Omental fat pad (tissue), 4 donors: ENCODE data around the gene SLC22A15. TPM values are rescaled to one million over a fixed set of nuclear protein-coding genes. Genes with fewer than 3 reads are reported as not detected.

Experiments used
- ATAC-seq: fragments of 150-250 bp; one replicate; pipeline ENCODE4 v1.9.1; 2016; ENCODE audit warnings: mild to moderate bottlenecking, moderate library complexity; ENCODE audit not compliant: low FRiP score
- DNase-seq: peaks from one replicate; pipeline ENCODE4 v3.0.0-alpha.2; 2019; ENCODE audit warnings: low spot score
- total RNA-seq, 4 donors: library from RNA; depleted of rRNA; stranded (reverse); fragments of >200 nt; gene quantifications; one replicate each; pipeline ENCODE4 v1.1.0, GENCODE V29; 2016
- TF ChIP-seq, protein P1 (sequence below), 3 donors: fragments of 450-650 bp; IDR thresholded peaks; one replicate each; pipeline ENCODE4 v1.5.1; 2016 to 2017; ENCODE audit warnings: antibody characterized with exemption in 3 of 3, mild to moderate bottlenecking in 3 of 3, moderate library complexity in 2 of 3

SLC22A15 gene
- total RNA-seq, 4 donors from 2014 or later: 2.4 to 8.3 (median 6.2) TPM

DNA sequence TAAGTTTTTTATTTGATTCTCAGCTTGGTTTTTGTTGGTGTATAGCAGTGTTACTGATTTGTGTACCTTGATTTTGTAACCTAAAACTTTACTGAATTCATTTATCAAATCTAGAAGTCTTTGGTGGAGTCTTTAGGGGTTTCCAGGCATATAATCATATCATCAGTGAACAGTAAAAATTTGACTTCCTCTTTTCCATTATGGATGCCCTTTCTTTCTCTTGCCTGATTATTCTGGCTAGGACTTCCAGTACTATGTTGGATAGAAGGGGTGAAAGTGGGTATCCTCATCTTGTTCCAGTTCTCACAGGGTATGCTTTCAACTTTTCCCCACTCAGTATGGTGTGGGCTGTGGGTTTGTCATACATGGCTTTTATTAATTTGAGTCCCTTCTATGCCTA is 111.3 kb downstream of the SLC22A15 start:
- no peak for ATAC-seq
- TF ChIP-seq, protein P1, sequence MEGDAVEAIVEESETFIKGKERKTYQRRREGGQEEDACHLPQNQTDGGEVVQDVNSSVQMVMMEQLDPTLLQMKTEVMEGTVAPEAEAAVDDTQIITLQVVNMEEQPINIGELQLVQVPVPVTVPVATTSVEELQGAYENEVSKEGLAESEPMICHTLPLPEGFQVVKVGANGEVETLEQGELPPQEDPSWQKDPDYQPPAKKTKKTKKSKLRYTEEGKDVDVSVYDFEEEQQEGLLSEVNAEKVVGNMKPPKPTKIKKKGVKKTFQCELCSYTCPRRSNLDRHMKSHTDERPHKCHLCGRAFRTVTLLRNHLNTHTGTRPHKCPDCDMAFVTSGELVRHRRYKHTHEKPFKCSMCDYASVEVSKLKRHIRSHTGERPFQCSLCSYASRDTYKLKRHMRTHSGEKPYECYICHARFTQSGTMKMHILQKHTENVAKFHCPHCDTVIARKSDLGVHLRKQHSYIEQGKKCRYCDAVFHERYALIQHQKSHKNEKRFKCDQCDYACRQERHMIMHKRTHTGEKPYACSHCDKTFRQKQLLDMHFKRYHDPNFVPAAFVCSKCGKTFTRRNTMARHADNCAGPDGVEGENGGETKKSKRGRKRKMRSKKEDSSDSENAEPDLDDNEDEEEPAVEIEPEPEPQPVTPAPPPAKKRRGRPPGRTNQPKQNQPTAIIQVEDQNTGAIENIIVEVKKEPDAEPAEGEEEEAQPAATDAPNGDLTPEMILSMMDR (IDR thresholded peaks at IDR 0.05): no peak
- DNase-seq: no peak

DNA sequence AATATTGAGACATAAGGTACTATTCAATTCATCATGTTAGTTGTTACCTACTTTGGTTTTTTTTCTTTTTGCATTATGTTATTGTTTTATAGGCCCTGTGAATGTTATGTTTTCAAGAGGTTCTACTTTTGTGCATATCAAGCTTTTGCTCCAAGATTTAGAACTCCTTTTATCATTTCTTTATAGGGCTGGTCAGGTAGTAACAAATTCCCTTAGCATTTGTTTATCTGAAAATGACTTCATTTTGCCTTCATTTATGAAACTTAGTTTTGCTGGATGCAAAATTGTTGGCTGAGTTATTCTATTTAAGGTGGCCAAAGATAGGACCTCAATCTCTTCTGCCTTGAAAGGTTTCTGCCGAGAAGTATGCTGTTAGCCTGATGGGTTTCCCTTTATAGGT is 113.6 kb downstream of the SLC22A15 start:
- DNase-seq: no peak
- TF ChIP-seq, protein P1 (IDR thresholded peaks at IDR 0.05): no peak
- ATAC-seq: no peak

DNA sequence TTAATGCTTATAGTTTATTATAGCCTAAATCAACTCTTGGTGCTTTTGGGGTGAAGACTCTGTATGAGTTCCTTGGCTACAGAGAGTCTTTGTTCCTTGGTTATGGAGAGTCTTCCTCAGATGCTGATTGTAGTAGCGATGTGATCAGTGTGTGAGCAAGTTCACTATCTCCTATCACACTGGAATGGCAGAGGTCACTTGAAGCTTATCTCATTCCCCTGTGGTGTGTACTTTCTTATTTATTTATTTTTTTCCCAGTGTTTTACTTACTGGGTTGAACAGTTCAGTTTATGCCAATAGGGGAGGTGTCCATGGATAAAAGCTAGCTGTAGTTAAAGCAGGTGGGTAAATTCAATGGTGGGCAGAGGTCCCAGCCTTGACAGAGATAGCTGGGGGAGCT is 114.8 kb downstream of the SLC22A15 start:
- TF ChIP-seq, protein P1 (IDR thresholded peaks at IDR 0.05): no peak
- ATAC-seq (no peak), DNase-seq (no peak)

DNA sequence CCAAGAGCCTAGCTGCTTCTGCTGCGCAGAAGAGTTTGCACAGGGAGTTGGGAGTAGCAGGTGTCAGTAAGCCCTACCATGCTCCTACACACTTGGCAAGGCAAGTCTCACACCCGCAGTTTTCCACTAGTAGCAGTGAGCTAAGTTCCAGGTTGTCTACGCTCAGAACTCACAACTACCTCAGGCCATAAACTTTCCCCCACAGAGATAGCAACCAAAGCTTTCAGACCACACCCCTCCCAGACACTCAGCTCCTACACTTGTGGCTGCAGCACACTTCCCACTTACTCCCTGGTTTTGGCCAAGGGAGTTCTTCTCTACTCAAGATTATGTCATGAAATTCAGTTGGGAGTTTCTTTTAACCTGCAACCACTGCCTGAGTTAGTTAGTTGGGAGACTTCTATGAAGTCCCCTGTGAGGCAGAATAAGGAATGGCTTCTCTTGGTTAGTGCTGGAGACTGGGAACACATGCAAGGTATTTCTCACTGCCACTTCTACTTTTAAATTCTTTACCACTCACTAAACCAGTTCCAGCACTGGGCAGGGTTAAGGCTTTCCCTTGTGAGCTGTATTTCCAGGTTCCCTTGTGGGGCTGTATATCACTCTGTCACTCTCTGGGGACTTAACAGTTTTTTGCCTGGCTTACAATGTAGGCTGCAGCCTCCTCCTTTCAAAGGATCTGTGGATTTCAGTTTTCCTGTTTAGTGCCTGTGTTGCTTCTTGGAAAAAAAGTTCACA is 116.6 kb downstream of the SLC22A15 start:
- DNase-seq (no peak), ATAC-seq (no peak)
- TF ChIP-seq, protein P1 (IDR thresholded peaks at IDR 0.05): no peak

DNA sequence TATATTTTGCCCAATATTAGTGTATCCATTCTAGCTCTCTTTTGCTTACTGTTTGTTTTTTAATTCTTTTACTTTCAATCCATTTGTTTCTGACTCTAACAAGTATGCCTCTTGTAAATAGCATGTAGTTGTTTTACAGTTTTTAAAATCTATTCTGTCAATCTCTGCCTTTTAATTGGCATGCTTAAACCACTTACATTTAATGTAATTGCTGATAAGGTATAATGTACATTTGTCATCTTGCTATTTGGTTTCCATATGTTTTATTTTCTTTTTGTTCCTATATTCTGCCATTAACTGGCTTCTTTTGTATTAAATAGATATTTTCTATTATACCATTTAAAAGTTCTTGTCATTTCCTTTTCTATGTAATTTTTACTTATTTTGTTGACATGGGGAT is 118.7 kb downstream of the SLC22A15 start:
- ATAC-seq (no peak), DNase-seq (no peak)
- TF ChIP-seq, protein P1 (IDR thresholded peaks at IDR 0.05): no peak

DNA sequence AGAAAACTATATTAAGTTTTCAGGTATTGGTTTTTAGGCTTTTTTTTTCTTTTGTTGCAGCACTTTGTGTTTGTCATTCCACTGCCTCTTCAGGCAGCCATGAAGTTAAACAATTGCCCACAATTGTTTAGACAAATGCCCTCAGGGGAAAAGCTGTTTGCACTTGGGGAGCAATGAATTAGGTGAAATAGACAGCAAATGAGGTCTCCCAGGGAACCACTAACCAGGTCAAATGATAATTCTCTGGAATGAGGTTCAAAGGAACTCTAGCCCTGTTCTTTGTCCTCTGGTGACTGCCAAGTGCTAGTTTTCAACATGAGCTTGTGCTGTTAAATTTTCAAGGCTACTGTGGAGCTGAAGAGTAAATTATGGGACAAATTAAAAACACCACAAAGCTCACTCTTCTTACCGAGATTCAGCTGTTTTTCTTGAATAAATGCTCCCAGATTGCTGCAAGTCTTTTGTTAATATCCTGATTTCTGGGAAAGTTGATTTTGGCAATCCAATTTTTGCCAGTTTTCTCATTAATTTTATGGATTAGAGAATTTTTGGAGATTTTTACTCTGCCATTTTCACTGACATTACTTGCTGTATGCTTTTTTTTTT is 119.8 kb downstream of the SLC22A15 start:
- no peak for DNase-seq
- no peak for ATAC-seq
- TF ChIP-seq, protein P1 (IDR thresholded peaks at IDR 0.05): no peak

DNA sequence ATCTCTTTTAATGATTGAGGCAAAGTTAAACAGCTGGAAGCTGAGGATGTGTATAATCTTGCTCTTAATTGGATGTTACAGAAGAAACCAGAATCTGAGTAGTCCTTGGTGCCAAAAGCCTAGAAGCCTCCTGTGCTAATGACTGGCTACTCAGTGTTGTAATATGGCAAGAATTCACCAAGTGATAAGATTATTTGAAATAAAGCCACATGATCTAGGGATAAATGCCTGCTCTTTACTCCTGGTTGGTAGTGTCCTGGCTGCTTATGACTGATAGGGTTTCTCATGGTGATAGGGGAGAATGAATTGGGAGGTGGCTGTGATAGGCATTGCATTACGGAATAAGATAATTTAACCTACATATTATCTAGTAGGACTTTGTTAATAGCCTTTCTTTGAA is 121.3 kb downstream of the SLC22A15 start:
- ATAC-seq: no peak
- DNase-seq: no peak
- TF ChIP-seq, protein P1 (IDR thresholded peaks at IDR 0.05): no peak
